AG09309 (cell line): ENCODE measurements around the gene PPP3CA.

Experiments used
- DNase-seq: peaks from one replicate; pipeline ENCODE4 v3.0.0-alpha.2; 2010; ENCODE audit warnings: low read depth
- H3K4me3 ChIP-seq: 2 replicates; pipeline ENCODE4 v1.5.1; 2011; ENCODE audit warnings: mild to moderate bottlenecking, low read depth, low read length, moderate library complexity; ENCODE audit not compliant: control insufficient read depth
- TF ChIP-seq, protein P1 (sequence below): IDR thresholded peaks from 2 replicates; pipeline ENCODE4 v1.5.1; 2011; ENCODE audit warnings: mild to moderate bottlenecking, low read depth, low read length, inconsistent platforms; ENCODE audit not compliant: insufficient read depth, control insufficient read depth; ENCODE audit errors: missing control alignments

Gene PPP3CA

GRCh38 chr4:101321481-101322042 is 25.8 kb downstream of the PPP3CA start:
- TF ChIP-seq, protein P1, sequence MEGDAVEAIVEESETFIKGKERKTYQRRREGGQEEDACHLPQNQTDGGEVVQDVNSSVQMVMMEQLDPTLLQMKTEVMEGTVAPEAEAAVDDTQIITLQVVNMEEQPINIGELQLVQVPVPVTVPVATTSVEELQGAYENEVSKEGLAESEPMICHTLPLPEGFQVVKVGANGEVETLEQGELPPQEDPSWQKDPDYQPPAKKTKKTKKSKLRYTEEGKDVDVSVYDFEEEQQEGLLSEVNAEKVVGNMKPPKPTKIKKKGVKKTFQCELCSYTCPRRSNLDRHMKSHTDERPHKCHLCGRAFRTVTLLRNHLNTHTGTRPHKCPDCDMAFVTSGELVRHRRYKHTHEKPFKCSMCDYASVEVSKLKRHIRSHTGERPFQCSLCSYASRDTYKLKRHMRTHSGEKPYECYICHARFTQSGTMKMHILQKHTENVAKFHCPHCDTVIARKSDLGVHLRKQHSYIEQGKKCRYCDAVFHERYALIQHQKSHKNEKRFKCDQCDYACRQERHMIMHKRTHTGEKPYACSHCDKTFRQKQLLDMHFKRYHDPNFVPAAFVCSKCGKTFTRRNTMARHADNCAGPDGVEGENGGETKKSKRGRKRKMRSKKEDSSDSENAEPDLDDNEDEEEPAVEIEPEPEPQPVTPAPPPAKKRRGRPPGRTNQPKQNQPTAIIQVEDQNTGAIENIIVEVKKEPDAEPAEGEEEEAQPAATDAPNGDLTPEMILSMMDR: no peak
- H3K4me3 ChIP-seq: no peak overlapping the region
- no peak for DNase-seq

GRCh38 chr4:101315786-101316185 is 31.5 kb downstream of the PPP3CA start:
- TF ChIP-seq, protein P1: no peak

GRCh38 chr4:101315041-101315440 is 32.3 kb downstream of the PPP3CA start:
- H3K4me3 ChIP-seq: no peak overlapping the region
- TF ChIP-seq, protein P1: no peak
- DNase-seq: no peak

More at GRCh38 chr4:101315786-101316185, 31.5 kb downstream of the PPP3CA start:
- H3K4me3 ChIP-seq: no peak overlapping the region
- DNase-seq: no peak

- no peak for DNase-seq
- TF ChIP-seq, protein P1: no peak
- H3K4me3 ChIP-seq: no peak overlapping the region
Measured at GRCh38 chr4:101309925-101310324, 37.4 kb downstream of the PPP3CA start.

- TF ChIP-seq, protein P1: no peak
- no peak overlapping the region for H3K4me3 ChIP-seq
- DNase-seq: no peak
Measured at GRCh38 chr4:101307899-101308298, 39.4 kb downstream of the PPP3CA start.

- TF ChIP-seq, protein P1: no peak
- H3K4me3 ChIP-seq: no peak overlapping the region
- DNase-seq: no peak
Measured at GRCh38 chr4:101306764-101307615, 40.3 kb downstream of the PPP3CA start.

DNA sequence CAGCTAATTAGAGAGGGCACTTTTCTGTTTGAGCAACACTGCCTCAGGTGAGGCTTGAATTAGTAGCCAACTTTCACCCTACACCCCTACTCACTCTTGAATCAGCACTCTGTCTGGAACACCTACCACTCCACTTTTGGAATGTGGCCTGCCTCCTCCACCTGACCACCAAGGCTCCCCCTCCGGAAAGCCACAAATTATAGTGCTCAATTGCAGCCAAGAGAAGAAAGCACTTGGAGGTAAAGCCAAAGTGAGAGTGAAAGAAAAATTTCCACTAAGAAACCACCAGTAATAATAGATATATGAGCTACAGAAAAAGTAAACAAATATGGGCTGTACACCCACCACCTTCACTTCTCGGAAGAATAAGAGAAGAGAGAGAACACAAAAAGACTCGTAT is 41.1 kb downstream of the PPP3CA start:
- H3K4me3 ChIP-seq: no peak overlapping the region
- no peak for DNase-seq
- TF ChIP-seq, protein P1: no peak
